ENCODE measurements around the gene KSR2. TPM values are rescaled to one million over a fixed set of nuclear protein-coding genes. Genes with fewer than 3 reads are reported as not detected.
A peak's percentile ranks its signal among the peaks of the same experiment; 100 is the strongest.

KSR2 gene
- total RNA-seq, 1 donor = under 0.01 TPM

DNA sequence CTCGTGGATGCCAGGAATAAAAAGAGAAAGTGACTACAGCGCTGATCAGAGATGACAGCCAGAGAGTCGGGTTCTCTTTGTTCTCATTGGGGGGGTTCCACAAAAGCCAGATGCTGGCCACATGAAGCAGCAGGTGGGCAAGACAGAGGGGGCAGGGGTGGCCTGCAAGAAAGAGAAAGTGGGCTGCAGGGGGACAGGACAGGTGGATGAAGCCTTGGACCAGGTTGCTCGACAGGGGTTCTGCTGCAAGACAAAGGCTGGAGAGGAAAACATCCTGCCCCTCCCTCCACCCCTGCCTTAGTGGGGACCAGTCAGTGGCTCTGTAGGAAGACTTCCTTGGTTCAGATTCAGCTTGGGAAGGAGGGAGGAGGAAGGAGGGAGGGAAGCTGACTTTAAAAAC, 126.2 kb downstream of the KSR2 start:
- no peak for DNase-seq (ENCODE audit: low read depth)
- H3K4me3 ChIP-seq (ENCODE audit: low read depth, low read length) = no peak overlapping the region
- TF ChIP-seq, protein P1, sequence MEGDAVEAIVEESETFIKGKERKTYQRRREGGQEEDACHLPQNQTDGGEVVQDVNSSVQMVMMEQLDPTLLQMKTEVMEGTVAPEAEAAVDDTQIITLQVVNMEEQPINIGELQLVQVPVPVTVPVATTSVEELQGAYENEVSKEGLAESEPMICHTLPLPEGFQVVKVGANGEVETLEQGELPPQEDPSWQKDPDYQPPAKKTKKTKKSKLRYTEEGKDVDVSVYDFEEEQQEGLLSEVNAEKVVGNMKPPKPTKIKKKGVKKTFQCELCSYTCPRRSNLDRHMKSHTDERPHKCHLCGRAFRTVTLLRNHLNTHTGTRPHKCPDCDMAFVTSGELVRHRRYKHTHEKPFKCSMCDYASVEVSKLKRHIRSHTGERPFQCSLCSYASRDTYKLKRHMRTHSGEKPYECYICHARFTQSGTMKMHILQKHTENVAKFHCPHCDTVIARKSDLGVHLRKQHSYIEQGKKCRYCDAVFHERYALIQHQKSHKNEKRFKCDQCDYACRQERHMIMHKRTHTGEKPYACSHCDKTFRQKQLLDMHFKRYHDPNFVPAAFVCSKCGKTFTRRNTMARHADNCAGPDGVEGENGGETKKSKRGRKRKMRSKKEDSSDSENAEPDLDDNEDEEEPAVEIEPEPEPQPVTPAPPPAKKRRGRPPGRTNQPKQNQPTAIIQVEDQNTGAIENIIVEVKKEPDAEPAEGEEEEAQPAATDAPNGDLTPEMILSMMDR (IDR thresholded peaks at IDR 0.05; ENCODE audit: insufficient read depth, low read length) = no peak

DNA sequence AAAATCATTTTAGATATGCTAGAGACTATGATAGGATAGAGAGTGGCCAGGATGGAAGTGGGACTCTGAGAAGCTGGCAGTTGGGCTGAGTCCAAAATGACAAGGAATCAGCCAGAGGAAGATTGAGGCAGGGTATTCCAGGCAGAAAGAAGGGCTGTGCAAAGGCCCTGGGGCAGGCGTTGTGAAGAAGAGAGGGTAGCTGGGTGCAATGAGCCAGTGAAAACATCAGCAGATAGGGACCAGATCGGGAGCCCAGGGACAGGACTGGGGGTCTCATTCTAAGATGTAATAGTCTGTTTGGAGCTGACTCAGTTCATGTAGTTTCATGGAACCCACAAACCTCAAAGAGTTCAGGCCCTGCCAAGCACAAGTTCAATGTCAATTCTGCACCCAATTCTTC, 126.6 kb downstream of the KSR2 start:
- H3K4me3 ChIP-seq (ENCODE audit: low read depth, low read length) = no peak overlapping the region
- DNase-seq (ENCODE audit: low read depth) = no peak
- TF ChIP-seq, protein P1 (IDR thresholded peaks at IDR 0.05; ENCODE audit: insufficient read depth, low read length) = no peak

DNA sequence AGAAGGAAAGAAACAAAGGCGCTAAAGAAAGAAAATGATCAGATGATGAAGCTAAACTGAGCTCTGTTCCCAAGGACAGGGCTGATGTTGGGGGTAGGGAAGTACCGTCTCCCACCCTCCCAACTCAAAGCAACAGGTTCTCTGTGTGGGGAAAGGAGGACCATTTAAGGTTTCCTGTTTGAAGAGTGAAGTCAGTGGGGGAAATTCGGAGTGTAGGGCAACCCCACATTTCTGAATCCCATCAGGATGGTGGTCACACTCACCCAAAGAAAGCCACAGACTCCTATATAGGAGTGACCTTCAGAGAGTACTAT, 131.1 kb downstream of the KSR2 start:
- no peak for DNase-seq (ENCODE audit: low read depth)
- TF ChIP-seq, protein P1 (IDR thresholded peaks at IDR 0.05; ENCODE audit: insufficient read depth, low read length) = no peak
- no peak overlapping the region for H3K4me3 ChIP-seq (ENCODE audit: low read depth, low read length)

DNA sequence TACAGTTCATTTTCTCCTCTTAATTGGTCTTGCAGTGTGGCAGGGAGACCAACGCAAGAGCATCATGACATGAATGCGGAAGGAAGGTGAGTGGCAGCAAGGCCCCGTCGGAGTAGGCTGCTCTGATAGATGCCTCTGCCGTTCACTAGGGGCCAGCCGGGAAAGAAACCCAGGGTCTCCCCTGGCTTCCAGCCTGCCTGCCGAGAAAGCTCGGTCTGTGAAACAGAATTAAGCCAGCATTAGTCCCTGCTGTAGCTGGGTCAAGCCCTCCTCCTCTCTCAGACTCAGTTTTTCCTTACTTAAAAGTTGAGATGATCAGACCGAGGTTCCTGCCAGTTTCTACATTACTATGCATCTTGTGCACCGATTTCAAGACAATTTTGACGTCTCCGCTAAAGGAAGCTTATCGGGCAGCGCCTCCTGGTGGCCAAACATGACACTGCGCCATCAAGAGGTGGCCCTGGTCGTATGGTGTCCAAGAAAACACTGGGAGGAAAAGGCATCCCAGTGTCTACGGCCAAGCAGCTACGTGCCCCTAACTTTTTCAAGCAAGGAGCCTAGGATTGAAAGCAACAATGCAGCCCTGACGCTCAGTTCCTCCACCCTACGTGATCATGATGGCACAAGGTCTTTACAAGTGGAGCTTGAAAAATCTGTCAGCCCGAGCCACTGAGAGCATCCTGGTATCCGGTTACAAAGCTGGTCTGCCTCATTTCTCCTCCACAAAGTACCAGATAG, 131.6 kb downstream of the KSR2 start:
- peak; percentile 75 for DNase-seq (ENCODE audit: low read depth)
- H3K4me3 ChIP-seq (ENCODE audit: low read depth, low read length) = peak overlapping the region; percentile 7
- TF ChIP-seq, protein P1 (IDR thresholded peaks at IDR 0.05; ENCODE audit: insufficient read depth, low read length) = peak; percentile 98

DNA sequence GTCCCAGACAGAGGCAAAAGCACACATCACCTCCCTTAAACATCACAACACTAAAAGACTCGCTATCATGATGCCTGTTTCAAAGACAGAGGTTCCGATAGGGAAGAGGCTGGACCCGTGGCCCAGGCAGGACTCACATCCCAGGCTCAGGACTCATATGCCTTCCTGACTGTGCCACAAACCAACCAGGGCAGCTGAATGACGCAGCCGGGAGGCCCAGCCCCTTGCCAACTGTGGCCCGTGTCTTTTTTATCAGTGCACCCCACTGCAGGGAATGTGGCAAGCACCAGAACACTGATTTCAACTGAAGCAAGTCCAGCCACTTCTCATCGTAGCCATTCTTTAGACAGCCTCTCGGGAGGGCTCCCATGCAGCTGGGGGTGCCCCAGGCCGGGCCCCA, 132.3 kb downstream of the KSR2 start:
- no peak for DNase-seq (ENCODE audit: low read depth)
- TF ChIP-seq, protein P1 (IDR thresholded peaks at IDR 0.05; ENCODE audit: insufficient read depth, low read length) = no peak
- no peak overlapping the region for H3K4me3 ChIP-seq (ENCODE audit: low read depth, low read length)

DNA sequence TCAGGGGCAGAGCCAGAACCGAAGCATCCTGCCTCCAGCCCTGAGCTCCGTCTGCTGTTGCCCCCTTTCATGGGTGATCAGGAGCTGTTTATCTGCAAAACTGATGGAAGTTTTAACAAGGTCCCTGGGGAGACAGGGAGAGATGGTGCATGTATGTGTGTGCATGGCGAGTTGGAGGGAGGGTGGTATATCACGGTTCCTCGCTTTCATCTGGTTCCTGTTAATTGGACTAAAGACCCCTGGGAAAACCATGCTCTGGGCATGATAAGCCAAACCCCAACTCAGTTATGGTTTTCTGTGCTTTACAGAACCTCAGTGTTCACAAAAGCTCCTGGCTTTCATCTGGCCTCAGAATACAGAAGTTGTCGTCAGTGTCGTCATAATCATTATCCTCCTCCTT, 133.6 kb downstream of the KSR2 start:
- TF ChIP-seq, protein P1 (IDR thresholded peaks at IDR 0.05; ENCODE audit: insufficient read depth, low read length) = no peak
- H3K4me3 ChIP-seq (ENCODE audit: low read depth, low read length) = no peak overlapping the region
- DNase-seq (ENCODE audit: low read depth) = no peak
